ENCODE measurements around the gene TCF3.
"Not testable (repeated sequence)": the region's sequence is repeated elsewhere in the genome, so short reads cannot be mapped to it uniquely, and the experiment has no call there.

TCF3 gene

GRCh38 chr19:1650650-1651567 lies 1.5 kb downstream of the TCF3 start:
- DNase-seq: no peak

- DNase-seq: no peak
Observed at GRCh38 chr19:1649706-1650649, 2.4 kb downstream of the TCF3 start.

GRCh38 chr19:1648920-1649541 lies 3.4 kb downstream of the TCF3 start:
- no peak for DNase-seq

- no peak for DNase-seq
Observed at GRCh38 chr19:1648459-1648849, 4.0 kb downstream of the TCF3 start.

GRCh38 chr19:1647501-1648458 lies 4.6 kb downstream of the TCF3 start:
- DNase-seq: no peak

- DNase-seq: no peak
Observed at GRCh38 chr19:1646659-1647453, 5.6 kb downstream of the TCF3 start.

GRCh38 chr19:1646149-1646548 lies 6.3 kb downstream of the TCF3 start:
- no peak for DNase-seq

GRCh38 chr19:1645299-1645698 lies 7.1 kb downstream of the TCF3 start:
- no peak for DNase-seq

- no peak for DNase-seq
Observed at GRCh38 chr19:1644070-1644469, 8.3 kb downstream of the TCF3 start.

GRCh38 chr19:1640893-1641448 lies 11.4 kb downstream of the TCF3 start:
- DNase-seq: not testable (repeated sequence)

- DNase-seq: no peak
Observed at GRCh38 chr19:1636325-1637236, 15.8 kb downstream of the TCF3 start.

- DNase-seq: no peak
Observed at GRCh38 chr19:1634938-1635243, 17.5 kb downstream of the TCF3 start.

- DNase-seq: no peak
Observed at GRCh38 chr19:1634242-1634937, 18.0 kb downstream of the TCF3 start.

- no peak for DNase-seq
Observed at GRCh38 chr19:1633269-1633826, 19.1 kb downstream of the TCF3 start.

GRCh38 chr19:1632462-1633268 lies 19.8 kb downstream of the TCF3 start:
- no peak for DNase-seq

- DNase-seq: no peak
Observed at GRCh38 chr19:1631557-1632100, 20.8 kb downstream of the TCF3 start.

GRCh38 chr19:1630811-1631210 lies 21.6 kb downstream of the TCF3 start:
- DNase-seq: no peak

GRCh38 chr19:1630012-1630411 lies 22.4 kb downstream of the TCF3 start:
- no peak for DNase-seq

All from NCI-H1694 treated with DMSO at 0.1 percent for 48 hours (cell line).